Astrocyte (in vitro differentiated cells and primary cell): ENCODE data around the gene SLIT3. TPM values are rescaled to one million over a fixed set of nuclear protein-coding genes. Genes with fewer than 3 reads are reported as not detected.

Source experiments
- DNase-seq: peaks from one replicate; pipeline ENCODE4 v3.0.0-alpha.2; 2010; ENCODE audit warnings: low read depth
- FAIRE-seq: peaks from 2 replicates; lab custom pipeline; 2011; peaks lifted over from hg19 to GRCh38; lab: Jason Lieb, UNC
- H2AFZ ChIP-seq: 2 replicates; pipeline ENCODE4 v1.6.0; 2012; ENCODE audit warnings: low read depth, low read length, inconsistent platforms
- H3K27ac ChIP-seq: 2 replicates; pipeline ENCODE4 v1.5.1; 2011; ENCODE audit warnings: low read depth, low read length, inconsistent platforms
- H3K27me3 ChIP-seq: 2 replicates; pipeline ENCODE4 v1.6.0; 2011; ENCODE audit warnings: low read length, inconsistent platforms; ENCODE audit not compliant: insufficient read depth
- H3K36me3 ChIP-seq: 2 replicates; pipeline ENCODE4 v1.5.1; 2011; ENCODE audit warnings: low read length, inconsistent platforms; ENCODE audit not compliant: insufficient read depth
- H3K4me1 ChIP-seq: 2 replicates; pipeline ENCODE4 v1.5.1; 2011; ENCODE audit warnings: low read length, inconsistent platforms; ENCODE audit not compliant: insufficient read depth
- H3K4me2 ChIP-seq: 2 replicates; pipeline ENCODE4 v1.6.0; 2012; ENCODE audit warnings: low read length, inconsistent platforms
- H3K4me3 ChIP-seq: 2 replicates; pipeline ENCODE4 v1.5.1; 2011; ENCODE audit warnings: low read depth, mild to moderate bottlenecking, low read length, inconsistent platforms; ENCODE audit not compliant: insufficient read depth
- H3K79me2 ChIP-seq: 2 replicates; pipeline ENCODE4 v1.6.0; 2012; ENCODE audit warnings: mild to moderate bottlenecking, low read length, inconsistent platforms; ENCODE audit not compliant: insufficient read depth
- H3K9ac ChIP-seq: 2 replicates; pipeline ENCODE4 v1.6.0; 2012; ENCODE audit warnings: mild to moderate bottlenecking, low read length, inconsistent platforms
- H3K9me3 ChIP-seq: 2 replicates; pipeline ENCODE4 v1.5.1; 2012; ENCODE audit warnings: low read depth, mild to moderate bottlenecking, low read length, inconsistent platforms; ENCODE audit not compliant: insufficient read depth
- H4K20me1 ChIP-seq: 2 replicates; pipeline ENCODE4 v1.6.0; 2012; ENCODE audit warnings: low read length, inconsistent platforms; ENCODE audit not compliant: insufficient read depth
- H3K27ac Mint-ChIP-seq: one replicate; pipeline ENCODE4 v1.8.0; 2021; ENCODE audit warnings: mild to moderate bottlenecking, mixed read lengths; ENCODE audit not compliant: unreplicated experiment
- H3K27me3 Mint-ChIP-seq: one replicate; pipeline ENCODE4 v1.8.0; 2021; ENCODE audit warnings: low read depth, mixed read lengths; ENCODE audit not compliant: unreplicated experiment
- H3K36me3 Mint-ChIP-seq: one replicate; pipeline ENCODE4 v1.8.0; 2021; ENCODE audit warnings: low read depth, mixed read lengths; ENCODE audit not compliant: unreplicated experiment
- H3K4me1 Mint-ChIP-seq: one replicate; pipeline ENCODE4 v1.8.0; 2021; ENCODE audit warnings: low read depth, mixed read lengths; ENCODE audit not compliant: unreplicated experiment
- H3K4me3 Mint-ChIP-seq: one replicate; pipeline ENCODE4 v1.8.0; 2021; ENCODE audit warnings: mild to moderate bottlenecking, moderate library complexity, mixed read lengths; ENCODE audit not compliant: unreplicated experiment
- H3K9me3 Mint-ChIP-seq: one replicate; pipeline ENCODE4 v1.8.0; 2021; ENCODE audit warnings: mild to moderate bottlenecking, mixed read lengths; ENCODE audit not compliant: unreplicated experiment
- EZH2 ChIP-seq: IDR thresholded peaks from 2 replicates; pipeline ENCODE4 v1.6.1; 2012; ENCODE audit warnings: mild to moderate bottlenecking, low read length, inconsistent platforms; ENCODE audit not compliant: insufficient read depth
- total RNA-seq: library from RNA; stranded (reverse); gene quantifications from 2 replicates; pipeline ENCODE4 v1.2.1, GENCODE V29; 2021
- TF ChIP-seq, protein P1 (sequence below): IDR thresholded peaks from 2 replicates; pipeline ENCODE4 v1.5.1; 2011; ENCODE audit warnings: low read depth, mild to moderate bottlenecking, inconsistent platforms, low read length, moderate library complexity; ENCODE audit not compliant: insufficient read depth

Gene SLIT3
- total RNA-seq, 1 donor from 2014 or later = 20.7 TPM

DNA sequence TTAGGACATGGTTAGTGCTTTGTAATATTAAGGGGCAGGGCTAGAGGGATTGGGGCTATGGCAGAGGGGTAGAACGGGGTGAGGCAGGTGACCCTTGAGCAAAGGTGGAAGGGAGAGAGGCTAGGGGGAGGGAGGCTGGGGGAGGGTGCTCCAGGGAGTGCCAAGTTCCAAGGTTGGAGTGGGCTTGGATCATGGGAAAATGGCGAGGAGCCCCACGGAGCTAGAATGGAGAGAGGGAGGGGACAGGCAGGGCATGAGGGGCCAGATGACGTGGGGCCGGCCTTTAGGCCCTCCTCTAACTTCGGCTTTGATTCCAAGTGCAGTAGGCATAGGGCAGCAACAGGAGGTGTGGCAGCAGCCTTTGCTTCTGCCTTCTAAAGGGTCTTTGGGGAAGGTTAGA is 550.0 kb downstream of the SLIT3 start:
- peaks cover 14% of the 10 kb centered on the region for H3K36me3 Mint-ChIP-seq
- no peaks in the 10 kb centered on the region for H3K36me3 ChIP-seq
- FAIRE-seq (no peak), DNase-seq (no peak)
- H3K4me1 Mint-ChIP-seq = no peaks in the 10 kb centered on the region
- no peak overlapping the region for H3K27ac ChIP-seq
- no peak for TF ChIP-seq EZH2
- TF ChIP-seq, protein P1, sequence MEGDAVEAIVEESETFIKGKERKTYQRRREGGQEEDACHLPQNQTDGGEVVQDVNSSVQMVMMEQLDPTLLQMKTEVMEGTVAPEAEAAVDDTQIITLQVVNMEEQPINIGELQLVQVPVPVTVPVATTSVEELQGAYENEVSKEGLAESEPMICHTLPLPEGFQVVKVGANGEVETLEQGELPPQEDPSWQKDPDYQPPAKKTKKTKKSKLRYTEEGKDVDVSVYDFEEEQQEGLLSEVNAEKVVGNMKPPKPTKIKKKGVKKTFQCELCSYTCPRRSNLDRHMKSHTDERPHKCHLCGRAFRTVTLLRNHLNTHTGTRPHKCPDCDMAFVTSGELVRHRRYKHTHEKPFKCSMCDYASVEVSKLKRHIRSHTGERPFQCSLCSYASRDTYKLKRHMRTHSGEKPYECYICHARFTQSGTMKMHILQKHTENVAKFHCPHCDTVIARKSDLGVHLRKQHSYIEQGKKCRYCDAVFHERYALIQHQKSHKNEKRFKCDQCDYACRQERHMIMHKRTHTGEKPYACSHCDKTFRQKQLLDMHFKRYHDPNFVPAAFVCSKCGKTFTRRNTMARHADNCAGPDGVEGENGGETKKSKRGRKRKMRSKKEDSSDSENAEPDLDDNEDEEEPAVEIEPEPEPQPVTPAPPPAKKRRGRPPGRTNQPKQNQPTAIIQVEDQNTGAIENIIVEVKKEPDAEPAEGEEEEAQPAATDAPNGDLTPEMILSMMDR = no peak
- H3K4me3 ChIP-seq = no peak overlapping the region
- no peaks in the 10 kb centered on the region for H3K4me1 ChIP-seq
- H3K4me3 Mint-ChIP-seq = no peak overlapping the region
- no peak overlapping the region for H2AFZ ChIP-seq
- H3K9me3 ChIP-seq = no peaks in the 10 kb centered on the region
- H3K27ac Mint-ChIP-seq = no peak overlapping the region
- no peak overlapping the region for H3K4me2 ChIP-seq
- no peaks in the 10 kb centered on the region for H3K9me3 Mint-ChIP-seq
- H4K20me1 ChIP-seq = no peaks in the 10 kb centered on the region
- no peaks in the 10 kb centered on the region for H3K27me3 ChIP-seq
- H3K27me3 Mint-ChIP-seq = peaks cover 21% of the 10 kb centered on the region
- no peak overlapping the region for H3K9ac ChIP-seq
- H3K79me2 ChIP-seq = no peaks in the 10 kb centered on the region

DNA sequence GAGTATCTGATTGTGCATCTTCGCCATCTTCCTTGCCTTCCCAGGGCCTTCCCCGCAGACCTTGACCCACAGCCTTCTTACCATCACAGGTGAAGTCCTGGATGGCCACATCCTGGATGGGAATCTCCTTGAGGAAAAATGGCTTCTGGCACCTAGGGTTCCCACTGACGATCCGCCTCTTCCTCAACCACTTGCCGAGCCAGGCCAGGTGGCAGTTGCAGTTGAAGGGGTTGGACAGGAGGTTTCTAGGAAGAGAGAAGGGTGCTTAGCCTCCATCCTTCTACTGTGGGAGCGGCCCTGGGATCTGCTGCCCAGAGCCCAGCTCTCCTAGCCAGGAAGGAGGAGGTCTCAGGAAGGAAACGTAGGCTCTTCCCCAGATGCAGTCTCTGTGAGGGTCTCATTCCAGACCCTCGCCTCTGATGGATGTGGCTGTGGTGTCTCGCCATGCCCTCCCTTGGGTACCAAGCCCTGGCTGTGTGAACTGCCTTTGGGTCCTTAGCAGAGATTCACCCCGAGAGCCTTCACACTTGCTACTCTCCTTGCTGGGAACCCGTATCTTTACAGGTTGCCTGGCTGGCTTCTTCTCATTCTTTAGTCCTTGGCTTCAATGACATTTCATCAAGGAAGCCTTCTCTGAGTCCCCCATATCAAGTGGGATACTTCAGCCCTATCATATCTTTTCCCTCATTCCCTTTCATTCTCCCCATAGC is 551.4 kb downstream of the SLIT3 start:
- no peak overlapping the region for H3K4me3 Mint-ChIP-seq
- no peaks in the 10 kb centered on the region for H3K4me1 Mint-ChIP-seq
- no peaks in the 10 kb centered on the region for H3K36me3 ChIP-seq
- no peaks in the 10 kb centered on the region for H4K20me1 ChIP-seq
- H3K9ac ChIP-seq = no peak overlapping the region
- no peaks in the 10 kb centered on the region for H3K79me2 ChIP-seq
- H3K9me3 Mint-ChIP-seq = peaks cover 6% of the 10 kb centered on the region
- no peak overlapping the region for H2AFZ ChIP-seq
- peaks cover 19% of the 10 kb centered on the region for H3K27me3 Mint-ChIP-seq
- TF ChIP-seq, protein P1 = no peak
- no peak for TF ChIP-seq EZH2
- H3K27me3 ChIP-seq = no peaks in the 10 kb centered on the region
- H3K27ac Mint-ChIP-seq = no peak overlapping the region
- H3K27ac ChIP-seq = no peak overlapping the region
- no peaks in the 10 kb centered on the region for H3K4me1 ChIP-seq
- DNase-seq = no peak
- no peak for FAIRE-seq
- H3K36me3 Mint-ChIP-seq = peaks cover 26% of the 10 kb centered on the region
- no peak overlapping the region for H3K4me3 ChIP-seq
- no peaks in the 10 kb centered on the region for H3K9me3 ChIP-seq
- H3K4me2 ChIP-seq = no peak overlapping the region

DNA sequence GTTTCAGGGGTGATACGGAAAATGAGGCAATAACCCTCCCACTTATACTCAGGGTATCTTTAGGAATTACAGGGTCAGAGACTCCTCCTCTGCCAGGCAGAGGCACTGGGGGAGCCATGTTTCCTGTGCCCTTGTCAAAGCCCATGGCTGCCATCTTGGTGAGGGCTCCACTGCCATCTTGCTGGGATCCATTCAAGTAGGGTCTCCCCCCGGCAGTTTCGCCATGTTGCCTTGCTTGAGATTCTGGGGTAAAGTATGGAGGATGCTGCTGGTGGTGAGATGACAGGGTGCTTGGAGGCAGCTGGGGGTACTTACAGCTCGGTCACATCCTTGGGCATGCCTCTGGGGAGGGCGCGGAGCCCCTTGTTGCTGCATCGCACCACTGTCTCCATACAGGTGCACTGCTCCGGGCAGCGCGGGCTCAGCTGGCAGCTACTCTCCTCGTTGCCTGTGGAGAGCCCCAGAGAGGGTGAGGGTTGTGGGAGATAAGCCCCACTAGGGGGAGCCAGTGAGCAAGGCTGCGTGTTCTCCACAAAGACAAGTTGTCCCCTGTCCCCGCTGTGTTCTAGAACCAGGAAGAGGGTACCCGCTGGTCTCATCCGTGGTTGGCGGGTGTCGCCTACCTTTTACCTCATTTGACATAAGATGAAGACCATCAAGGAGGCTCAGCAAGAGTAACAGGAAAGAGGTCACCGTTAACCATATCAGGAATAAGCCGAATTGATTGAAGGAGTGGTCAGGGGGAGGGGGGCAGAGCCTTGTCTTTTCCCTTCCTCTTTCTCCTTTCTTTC is 552.8 kb downstream of the SLIT3 start:
- no peak overlapping the region for H2AFZ ChIP-seq
- H3K27me3 ChIP-seq = no peaks in the 10 kb centered on the region
- H4K20me1 ChIP-seq = no peaks in the 10 kb centered on the region
- peaks cover 32% of the 10 kb centered on the region for H3K36me3 Mint-ChIP-seq
- H3K4me2 ChIP-seq = no peak overlapping the region
- FAIRE-seq = no peak
- no peak for TF ChIP-seq EZH2
- TF ChIP-seq, protein P1 = peak; percentile 20
- H3K4me1 ChIP-seq = no peaks in the 10 kb centered on the region
- no peaks in the 10 kb centered on the region for H3K9me3 ChIP-seq
- H3K4me3 Mint-ChIP-seq = no peak overlapping the region
- H3K79me2 ChIP-seq = no peaks in the 10 kb centered on the region
- no peak overlapping the region for H3K27ac Mint-ChIP-seq
- no peaks in the 10 kb centered on the region for H3K4me1 Mint-ChIP-seq
- DNase-seq = no peak
- H3K27me3 Mint-ChIP-seq = peaks cover 15% of the 10 kb centered on the region
- H3K9me3 Mint-ChIP-seq = peaks cover 12% of the 10 kb centered on the region
- no peak overlapping the region for H3K27ac ChIP-seq
- H3K9ac ChIP-seq = no peak overlapping the region
- H3K4me3 ChIP-seq = no peak overlapping the region
- no peaks in the 10 kb centered on the region for H3K36me3 ChIP-seq
